NAMALWA (cell line): ENCODE results near the gene SCCPDH.
"Not testable (repeated sequence)": the region's sequence is repeated elsewhere in the genome, so short reads cannot be mapped to it uniquely, and the experiment has no call there.

ENCODE experiments used
- DNase-seq: peaks from one replicate; pipeline ENCODE4 v3.0.0-alpha.2; 2015; ENCODE audit warnings: low spot score

SCCPDH gene

GRCh38 chr1:246705368-246705767 lies 18.8 kb upstream of the SCCPDH start:
- DNase-seq = no peak

GRCh38 chr1:246708166-246708565 lies 16.0 kb upstream of the SCCPDH start:
- DNase-seq = no peak

GRCh38 chr1:246709196-246709595 lies 15.0 kb upstream of the SCCPDH start:
- no peak for DNase-seq

GRCh38 chr1:246709835-246710234 lies 14.4 kb upstream of the SCCPDH start:
- DNase-seq = no peak

GRCh38 chr1:246711548-246712003 lies 12.6 kb upstream of the SCCPDH start:
- DNase-seq = no peak

- peak; percentile 16 for DNase-seq
These were observed 11.8 kb upstream of the SCCPDH start for GRCh38 chr1:246712428-246712827.

GRCh38 chr1:246719361-246719760 lies 4.8 kb upstream of the SCCPDH start:
- DNase-seq = not testable (repeated sequence)

- not testable (repeated sequence) for DNase-seq
These were observed 3.4 kb upstream of the SCCPDH start for GRCh38 chr1:246720814-246721213.

GRCh38 chr1:246722720-246723119 lies 1.5 kb upstream of the SCCPDH start:
- no peak for DNase-seq

- no peak for DNase-seq
These were observed 504 bp downstream of the SCCPDH start for GRCh38 chr1:246724731-246725095.

- no peak for DNase-seq
These were observed 982 bp downstream of the SCCPDH start for GRCh38 chr1:246725191-246725590.

- no peak for DNase-seq
These were observed 2.1 kb downstream of the SCCPDH start for GRCh38 chr1:246726255-246726679.

- DNase-seq = no peak
These were observed 2.7 kb downstream of the SCCPDH start for GRCh38 chr1:246726881-246727280.

- no peak for DNase-seq
These were observed 3.4 kb downstream of the SCCPDH start for GRCh38 chr1:246727594-246727993.

GRCh38 chr1:246728311-246728710 lies 4.1 kb downstream of the SCCPDH start:
- DNase-seq = no peak

GRCh38 chr1:246729040-246729439 lies 4.8 kb downstream of the SCCPDH start:
- not testable (repeated sequence) for DNase-seq

- DNase-seq = no peak
These were observed 6.6 kb downstream of the SCCPDH start for GRCh38 chr1:246730839-246731238.

- not testable (repeated sequence) for DNase-seq
These were observed 7.7 kb downstream of the SCCPDH start for GRCh38 chr1:246731873-246732272.

- DNase-seq = no peak
These were observed 9.5 kb downstream of the SCCPDH start for GRCh38 chr1:246733704-246734103.

- DNase-seq = no peak
These were observed 10.7 kb downstream of the SCCPDH start for GRCh38 chr1:246734866-246735265.

- DNase-seq = no peak
These were observed 11.5 kb downstream of the SCCPDH start for GRCh38 chr1:246735735-246736134.

GRCh38 chr1:246742396-246742795 lies 18.2 kb downstream of the SCCPDH start:
- DNase-seq = no peak

- not testable (repeated sequence) for DNase-seq
These were observed 21.9 kb downstream of the SCCPDH start for GRCh38 chr1:246746155-246746554.

GRCh38 chr1:246748006-246748405 lies 23.8 kb downstream of the SCCPDH start:
- no peak for DNase-seq

- no peak for DNase-seq
These were observed 24.7 kb downstream of the SCCPDH start for GRCh38 chr1:246748867-246749266.
